ENCODE data around the gene BICRA. TPM values are rescaled to one million over a fixed set of nuclear protein-coding genes. Genes with fewer than 3 reads are reported as not detected.
A peak's percentile ranks its signal among the peaks of the same experiment; 100 is the strongest.
"Not testable (repeated sequence)": the region's sequence is repeated elsewhere in the genome, so short reads cannot be mapped to it uniquely, and the experiment has no call there.

Gene BICRA
- polyA plus RNA-seq, 6 donors from 2014 or later: 0.37 to 1.5 (median 0.83) TPM; not detected in 1

GRCh38 chr19:47587295-47587694, 21.6 kb upstream of the BICRA start:
- H3K36me3 Mint-ChIP-seq: peaks cover 6 to 7% of the 10 kb centered on the region in 2 donors
- peaks cover 0 to 5% (median 2%) of the 10 kb centered on the region in 3 donors for H3K4me1 Mint-ChIP-seq
- no peak overlapping the region for H3K27ac Mint-ChIP-seq
- peaks cover 1 to 20% (median 9%) of the 10 kb centered on the region in 7 donors for H3K9me3 Mint-ChIP-seq
- peak overlapping the region in 1 of 8 donors; percentile 66 for H3K4me3 Mint-ChIP-seq
- no peak for DNase-seq
- peaks cover 42 to 66% (median 54%) of the 10 kb centered on the region in 3 donors for H3K27me3 Mint-ChIP-seq
- no peak for ATAC-seq (ENCODE audit: low read depth in 2 of 2)

- Mint-ChIP-seq H3K27ac (no peak overlapping the region), H3K36me3 (peaks cover 6 to 7% of the 10 kb centered on the region in 2 donors), H3K4me3 (no peak overlapping the region), H3K9me3 (peaks cover 1 to 20% (median 11%) of the 10 kb centered on the region in 7 donors), H3K27me3 (peaks cover 30 to 64% (median 54%) of the 10 kb centered on the region in 3 donors), H3K4me1 (peaks cover 0 to 5% (median 0%) of the 10 kb centered on the region in 3 donors)
- ATAC-seq (ENCODE audit: low read depth in 2 of 2) (no peak), DNase-seq (no peak)
Measured at GRCh38 chr19:47589824-47590223, 19.1 kb upstream of the BICRA start.

GRCh38 chr19:47593860-47594259, 15.1 kb upstream of the BICRA start:
- Mint-ChIP-seq H3K27ac (no peak overlapping the region), H3K27me3 (peaks cover 24 to 53% (median 45%) of the 10 kb centered on the region in 3 donors)
- DNase-seq: no peak

GRCh38 chr19:47595944-47596343, 13.0 kb upstream of the BICRA start:
- Mint-ChIP-seq H3K36me3 (no peaks in the 10 kb centered on the region), H3K27me3 (peaks cover 21 to 39% (median 33%) of the 10 kb centered on the region in 3 donors), H3K27ac (no peak overlapping the region), H3K9me3 (peaks cover 0 to 5% (median 0%) of the 10 kb centered on the region in 7 donors), H3K4me3 (no peak overlapping the region), H3K4me1 (peaks cover 7 to 15% (median 15%) of the 10 kb centered on the region in 3 donors)
- no peak for DNase-seq
- no peak for ATAC-seq (ENCODE audit: low read depth in 2 of 2)

More at GRCh38 chr19:47593860-47594259, 15.1 kb upstream of the BICRA start:
- Mint-ChIP-seq H3K36me3 (no peaks in the 10 kb centered on the region), H3K9me3 (peaks cover 0 to 7% (median 0%) of the 10 kb centered on the region in 7 donors), H3K4me3 (no peak overlapping the region), H3K4me1 (peaks cover 0 to 8% (median 2%) of the 10 kb centered on the region in 3 donors)
- ATAC-seq (ENCODE audit: low read depth in 2 of 2): no peak

- Mint-ChIP-seq H3K27ac (peak overlapping the region in 3 of 6 donors; percentile 45 to 80 (median 71)), H3K4me1 (peaks cover 9 to 21% (median 17%) of the 10 kb centered on the region in 3 donors), H3K4me3 (peak overlapping the region in 6 of 8 donors; percentile 5 to 82 (median 56)), H3K27me3 (peaks cover 17 to 44% (median 32%) of the 10 kb centered on the region in 3 donors), H3K9me3 (peaks cover 0 to 2% (median 0%) of the 10 kb centered on the region in 7 donors), H3K36me3 (no peaks in the 10 kb centered on the region)
- ATAC-seq (ENCODE audit: low read depth in 2 of 2) (no peak), DNase-seq (no peak)
Measured at GRCh38 chr19:47598407-47599349, 10.3 kb upstream of the BICRA start.

GRCh38 chr19:47599671-47600245, 9.2 kb upstream of the BICRA start:
- DNase-seq; ATAC-seq (ENCODE audit: low read depth in 2 of 2); H3K36me3 Mint-ChIP-seq; H3K9me3 Mint-ChIP-seq: not testable (repeated sequence)
- Mint-ChIP-seq H3K27me3 (peaks cover 20 to 45% (median 30%) of the 10 kb centered on the region in 3 donors), H3K4me3 (peak overlapping the region; percentile 43 to 90 (median 84)), H3K27ac (peak overlapping the region in 5 of 6 donors; percentile 30 to 83 (median 75)), H3K4me1 (peaks cover 9 to 21% (median 17%) of the 10 kb centered on the region in 3 donors)

- Mint-ChIP-seq H3K36me3 (no peaks in the 10 kb centered on the region), H3K4me1 (peaks cover 9 to 21% (median 17%) of the 10 kb centered on the region in 3 donors), H3K27me3 (peaks cover 20 to 45% (median 30%) of the 10 kb centered on the region in 3 donors), H3K27ac (peak overlapping the region; percentile 30 to 88 (median 79)), H3K9me3 (peaks cover 0 to 2% (median 0%) of the 10 kb centered on the region in 7 donors), H3K4me3 (peak overlapping the region; percentile 77 to 92 (median 88))
- DNase-seq: peak; percentile 98
- peak; percentile 95 for ATAC-seq (ENCODE audit: low read depth in 2 of 2)
Measured at GRCh38 chr19:47600246-47601179, 8.4 kb upstream of the BICRA start.

- peak overlapping the region in 4 of 6 donors; percentile 22 to 88 (median 86) for H3K27ac Mint-ChIP-seq
- DNase-seq (no peak), ATAC-seq (ENCODE audit: low read depth in 2 of 2) (no peak)
- H3K9me3 Mint-ChIP-seq: peaks cover 0 to 2% (median 0%) of the 10 kb centered on the region in 7 donors
- H3K36me3 Mint-ChIP-seq: no peaks in the 10 kb centered on the region
- peaks cover 9 to 21% (median 17%) of the 10 kb centered on the region in 3 donors for H3K4me1 Mint-ChIP-seq
- peak overlapping the region; percentile 77 to 92 (median 88) for H3K4me3 Mint-ChIP-seq
- peaks cover 14 to 38% (median 23%) of the 10 kb centered on the region in 3 donors for H3K27me3 Mint-ChIP-seq
Measured at GRCh38 chr19:47601180-47601904, 7.6 kb upstream of the BICRA start.

GRCh38 chr19:47603706-47604565, 5.0 kb upstream of the BICRA start:
- ATAC-seq (ENCODE audit: low read depth in 2 of 2): no peak
- Mint-ChIP-seq H3K27me3 (peaks cover 12 to 30% (median 17%) of the 10 kb centered on the region in 3 donors), H3K4me3 (peak overlapping the region in 3 of 8 donors; percentile 47 to 75 (median 63)), H3K4me1 (peaks cover 14 to 24% (median 15%) of the 10 kb centered on the region in 3 donors), H3K27ac (no peak overlapping the region), H3K36me3 (no peaks in the 10 kb centered on the region), H3K9me3 (peaks cover 0 to 2% (median 0%) of the 10 kb centered on the region in 7 donors)
- DNase-seq: no peak

GRCh38 chr19:47607564-47608073, 1.3 kb upstream of the BICRA start:
- no peak for ATAC-seq (ENCODE audit: low read depth in 2 of 2)
- H3K4me3 Mint-ChIP-seq: peak overlapping the region; percentile 81 to 92 (median 87)
- peaks cover 0 to 2% (median 0%) of the 10 kb centered on the region in 7 donors for H3K9me3 Mint-ChIP-seq
- no peaks in the 10 kb centered on the region for H3K36me3 Mint-ChIP-seq
- peak overlapping the region in 4 of 6 donors; percentile 21 to 93 (median 90) for H3K27ac Mint-ChIP-seq
- no peak for DNase-seq
- H3K4me1 Mint-ChIP-seq: peaks cover 18 to 24% (median 23%) of the 10 kb centered on the region in 3 donors
- peaks cover 6 to 15% (median 10%) of the 10 kb centered on the region in 3 donors for H3K27me3 Mint-ChIP-seq

Data from naive B cell (primary cell).